Stomach (tissue), 4 donors: ENCODE measurements around the gene UBE2U.

Experiments
- EP300 ChIP-seq: sonication (generic); formaldehyde crosslinking; IDR thresholded peaks from one replicate; pipeline ENCODE4 v1.6.1; 2017; ENCODE audit warnings: antibody characterized with exemption
- POLR2A ChIP-seq, 4 donors: fragments of 450-650 bp; IDR thresholded peaks; one replicate each; pipeline ENCODE4 v1.6.1; 2016; ENCODE audit warnings: antibody characterized with exemption in 4 of 4, control low read depth in 2 of 4, mild to moderate bottlenecking in 1 of 4, moderate library complexity in 1 of 4
- POLR2AphosphoS5 ChIP-seq, 3 donors: sonication (generic); formaldehyde crosslinking; IDR thresholded peaks; one replicate each; pipeline ENCODE4 v1.6.1; 2016; ENCODE audit warnings: antibody characterized with exemption in 3 of 3
- TF ChIP-seq, protein P1 (sequence below), 7 experiments: fragments of 450-650 bp in 4 of 7; fragments of 200-600 bp in 3 of 7; sonication (generic) in 3 of 7; IDR thresholded peaks; one replicate each; pipeline ENCODE4 v1.5.1; 2016 to 2019; ENCODE audit warnings: antibody characterized with exemption in 7 of 7, control low read depth in 2 of 7, mild to moderate bottlenecking in 1 of 7

DNA sequence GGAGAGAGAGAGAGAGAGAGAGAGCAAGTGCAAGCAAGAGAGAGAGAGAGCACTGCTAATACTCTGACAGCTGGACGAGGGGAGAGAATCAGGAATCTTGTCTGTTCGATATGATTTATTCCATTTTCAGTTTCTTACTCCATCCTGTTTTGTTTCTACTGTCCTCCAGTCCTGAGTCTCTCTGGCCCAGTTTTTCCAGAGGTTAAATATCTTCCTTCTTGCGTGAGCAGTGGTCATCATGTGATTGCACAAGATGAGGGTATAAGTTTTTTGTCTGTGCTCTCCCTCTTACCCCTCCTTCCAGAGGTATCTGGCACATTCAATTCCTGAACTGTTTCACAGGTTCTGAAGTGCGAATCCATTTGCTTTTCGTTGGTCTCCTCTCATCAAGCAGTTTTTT lies 16.8 kb downstream of the UBE2U start:
- TF ChIP-seq, protein P1, sequence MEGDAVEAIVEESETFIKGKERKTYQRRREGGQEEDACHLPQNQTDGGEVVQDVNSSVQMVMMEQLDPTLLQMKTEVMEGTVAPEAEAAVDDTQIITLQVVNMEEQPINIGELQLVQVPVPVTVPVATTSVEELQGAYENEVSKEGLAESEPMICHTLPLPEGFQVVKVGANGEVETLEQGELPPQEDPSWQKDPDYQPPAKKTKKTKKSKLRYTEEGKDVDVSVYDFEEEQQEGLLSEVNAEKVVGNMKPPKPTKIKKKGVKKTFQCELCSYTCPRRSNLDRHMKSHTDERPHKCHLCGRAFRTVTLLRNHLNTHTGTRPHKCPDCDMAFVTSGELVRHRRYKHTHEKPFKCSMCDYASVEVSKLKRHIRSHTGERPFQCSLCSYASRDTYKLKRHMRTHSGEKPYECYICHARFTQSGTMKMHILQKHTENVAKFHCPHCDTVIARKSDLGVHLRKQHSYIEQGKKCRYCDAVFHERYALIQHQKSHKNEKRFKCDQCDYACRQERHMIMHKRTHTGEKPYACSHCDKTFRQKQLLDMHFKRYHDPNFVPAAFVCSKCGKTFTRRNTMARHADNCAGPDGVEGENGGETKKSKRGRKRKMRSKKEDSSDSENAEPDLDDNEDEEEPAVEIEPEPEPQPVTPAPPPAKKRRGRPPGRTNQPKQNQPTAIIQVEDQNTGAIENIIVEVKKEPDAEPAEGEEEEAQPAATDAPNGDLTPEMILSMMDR (IDR thresholded peaks at IDR 0.05) = no peak
- no peak for TF ChIP-seq POLR2A (IDR thresholded peaks at IDR 0.05)
- TF ChIP-seq EP300 = no peak
- TF ChIP-seq POLR2AphosphoS5 (IDR thresholded peaks at IDR 0.05) = no peak
